Stimulated activated CD8-positive, alpha-beta memory T cell treated with anti-CD3 and anti-CD28 coated beads, Interleukin-15, amount 100 ng/mL, for 24 hours (primary cell): ENCODE results near the gene TMEM19.

Experiments
- DNase-seq: peaks from one replicate; pipeline ENCODE4 v3.0.0-alpha.2; 2020; ENCODE audit warnings: low read depth

TMEM19 gene

DNA sequence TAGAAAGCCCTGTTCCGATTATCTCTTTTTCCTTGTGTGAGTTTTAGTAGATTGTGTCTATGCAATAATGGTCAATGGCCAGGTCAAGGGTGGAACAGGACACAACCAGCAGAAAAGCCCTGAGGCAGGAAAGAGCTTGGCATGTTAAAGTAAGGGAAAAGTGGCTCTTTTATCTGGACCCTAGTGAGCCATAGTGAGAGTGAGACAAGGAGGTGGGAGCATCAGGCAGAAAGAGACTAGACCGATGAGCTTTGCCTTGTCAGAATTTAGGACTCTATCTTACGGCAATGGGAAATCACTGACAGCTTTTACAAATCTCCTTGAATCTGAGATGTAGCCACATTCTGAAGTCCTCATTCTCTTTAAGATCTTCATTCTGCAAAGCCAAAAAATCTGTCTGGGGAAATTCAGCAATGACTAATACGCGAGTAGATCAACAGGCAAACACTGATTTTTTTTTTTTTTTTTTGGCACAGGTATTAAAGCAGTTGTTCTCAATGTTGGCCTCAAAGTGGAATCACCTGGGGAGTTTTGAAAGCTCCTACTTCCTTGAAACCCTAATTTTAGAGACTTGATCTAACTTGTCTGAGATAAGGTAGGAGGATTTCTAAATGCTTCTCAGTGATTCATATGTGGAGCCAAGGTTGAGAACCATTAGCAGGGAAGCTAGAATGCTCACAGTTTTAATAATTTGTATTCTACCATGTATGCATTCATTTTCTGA, 33.9 kb downstream of the TMEM19 start:
- no peak for DNase-seq

DNA sequence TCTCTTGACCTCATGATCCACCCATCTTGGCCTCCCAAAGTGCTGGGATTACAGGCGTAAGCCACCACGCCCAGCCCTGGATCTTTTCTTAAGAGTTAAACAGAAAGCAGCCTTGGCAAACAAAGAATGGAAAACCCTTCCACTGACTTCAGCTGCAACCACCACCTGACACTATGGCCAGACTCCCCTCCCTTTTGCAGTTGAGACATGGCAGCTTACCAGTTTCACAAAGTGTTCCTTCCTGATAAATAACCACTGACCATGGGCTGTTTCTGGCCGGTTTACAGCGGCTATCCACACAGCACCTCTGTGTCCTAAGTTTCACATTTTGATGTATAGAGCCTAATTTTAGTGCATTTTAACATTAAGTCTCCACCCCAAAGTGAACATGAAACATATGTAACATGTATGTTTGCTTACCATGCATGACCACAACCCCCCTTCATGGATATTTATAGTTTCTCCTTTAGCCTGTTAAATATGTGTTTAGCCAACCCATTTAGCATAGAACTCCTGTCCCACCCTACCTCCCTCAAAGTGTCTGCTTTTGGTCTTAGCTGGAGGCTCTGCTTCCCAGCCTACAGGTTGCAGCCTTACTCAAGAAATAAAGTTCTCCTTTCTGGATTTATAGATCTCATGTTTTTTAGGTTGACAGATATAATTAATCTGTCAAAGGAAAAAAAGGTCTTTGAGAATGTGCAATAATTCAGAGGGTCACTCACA, 36.1 kb downstream of the TMEM19 start:
- DNase-seq: no peak

DNA sequence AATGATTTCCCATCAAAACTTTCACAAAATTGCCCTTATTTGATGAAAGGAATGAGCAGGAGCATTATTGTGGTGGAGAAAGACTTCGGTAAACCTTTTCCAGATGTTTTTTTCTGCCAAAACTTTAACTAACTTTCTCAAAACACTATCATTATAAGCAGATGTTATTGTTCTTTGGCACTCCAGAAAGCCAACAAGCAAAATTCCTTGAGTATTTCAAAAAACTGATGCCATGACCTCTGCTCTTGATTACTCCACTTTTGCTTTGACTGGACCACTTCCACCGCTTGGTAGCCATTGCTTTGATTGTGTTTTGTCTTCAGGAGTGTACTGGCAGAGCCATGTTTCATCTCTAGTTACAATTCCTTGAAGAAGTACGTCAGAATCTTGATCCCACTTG, 39.1 kb downstream of the TMEM19 start:
- no peak for DNase-seq

- no peak for DNase-seq
Observed at GRCh38 chr12:71726548-71726947, 40.7 kb downstream of the TMEM19 start.

GRCh38 chr12:71727958-71728357, 42.1 kb downstream of the TMEM19 start:
- no peak for DNase-seq

DNA sequence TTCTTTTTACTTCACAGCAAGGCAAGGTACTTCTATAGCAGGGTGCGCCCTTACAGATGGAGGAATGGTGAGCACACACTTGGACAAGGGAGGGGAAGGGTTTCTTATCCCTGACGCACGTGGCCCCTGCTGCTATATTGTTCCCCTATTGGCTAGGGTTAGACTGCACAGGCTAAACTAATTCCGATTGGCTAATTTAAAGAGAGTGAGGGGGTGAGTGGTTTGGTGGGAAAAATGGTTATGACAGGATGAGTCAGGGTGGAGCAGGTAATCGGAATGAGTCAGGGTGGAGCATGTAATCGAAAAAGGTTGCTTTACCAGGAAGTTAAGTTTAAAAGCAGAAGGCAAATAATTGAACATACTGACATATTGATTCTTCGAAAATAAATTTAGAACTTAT, 45.1 kb downstream of the TMEM19 start:
- no peak for DNase-seq

GRCh38 chr12:71731439-71732356, 45.8 kb downstream of the TMEM19 start:
- DNase-seq: no peak

DNA sequence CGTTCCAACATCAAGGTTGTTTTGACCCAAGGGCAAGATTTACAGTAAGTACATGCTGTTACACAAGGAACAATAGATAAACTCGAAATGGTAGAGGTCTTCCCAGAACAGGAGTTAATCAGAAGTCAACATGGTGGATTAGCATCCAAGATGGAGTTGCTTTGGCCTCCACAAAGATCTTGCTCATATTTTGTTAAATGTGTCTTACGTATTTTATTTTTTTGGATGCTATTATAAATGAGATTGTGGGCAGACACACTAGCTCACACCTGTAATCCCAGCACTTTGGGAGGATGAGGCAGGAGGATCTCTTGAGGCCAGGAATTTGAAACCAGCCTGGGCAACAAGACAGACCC, 46.5 kb downstream of the TMEM19 start:
- DNase-seq: no peak

DNA sequence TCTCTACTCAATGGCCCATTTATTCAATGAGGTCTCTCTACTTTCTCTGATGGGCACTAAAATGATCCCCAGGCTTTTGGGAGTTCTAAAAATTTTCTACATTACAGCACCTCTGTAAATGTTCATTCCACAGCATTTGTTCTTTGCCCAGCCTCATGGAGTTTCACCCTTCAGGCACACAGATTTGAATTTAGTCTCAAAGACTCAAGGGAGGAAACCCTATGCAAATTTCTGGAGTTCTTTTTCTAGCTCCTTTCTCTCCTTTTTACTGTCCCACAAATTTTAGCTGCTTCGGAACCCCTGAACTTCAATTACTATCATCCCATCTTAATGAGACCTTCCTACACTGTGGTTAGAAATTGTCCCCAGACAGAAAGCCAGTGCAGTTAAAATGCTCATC, 51.3 kb downstream of the TMEM19 start:
- DNase-seq: no peak

DNA sequence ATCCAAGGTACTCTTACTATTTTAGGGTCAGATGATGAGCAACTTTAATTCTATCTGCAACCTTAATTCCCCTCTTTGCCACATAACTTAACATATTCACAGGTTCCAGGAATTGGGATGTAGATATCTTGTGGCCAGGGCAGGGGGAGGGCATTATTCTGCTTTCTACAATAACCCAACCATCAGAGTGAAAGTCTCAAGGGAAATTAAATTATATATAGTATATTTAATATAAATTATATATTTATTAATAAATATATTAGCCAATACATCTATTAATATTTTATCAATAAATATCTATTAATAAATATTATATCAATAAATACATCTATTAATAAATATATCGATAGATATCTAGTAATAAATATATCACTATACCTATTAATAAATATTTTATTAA, 57.1 kb downstream of the TMEM19 start:
- DNase-seq: no peak

GRCh38 chr12:71744522-71745300, 58.8 kb downstream of the TMEM19 start:
- no peak for DNase-seq

GRCh38 chr12:71746974-71747611, 61.2 kb downstream of the TMEM19 start:
- DNase-seq: no peak

DNA sequence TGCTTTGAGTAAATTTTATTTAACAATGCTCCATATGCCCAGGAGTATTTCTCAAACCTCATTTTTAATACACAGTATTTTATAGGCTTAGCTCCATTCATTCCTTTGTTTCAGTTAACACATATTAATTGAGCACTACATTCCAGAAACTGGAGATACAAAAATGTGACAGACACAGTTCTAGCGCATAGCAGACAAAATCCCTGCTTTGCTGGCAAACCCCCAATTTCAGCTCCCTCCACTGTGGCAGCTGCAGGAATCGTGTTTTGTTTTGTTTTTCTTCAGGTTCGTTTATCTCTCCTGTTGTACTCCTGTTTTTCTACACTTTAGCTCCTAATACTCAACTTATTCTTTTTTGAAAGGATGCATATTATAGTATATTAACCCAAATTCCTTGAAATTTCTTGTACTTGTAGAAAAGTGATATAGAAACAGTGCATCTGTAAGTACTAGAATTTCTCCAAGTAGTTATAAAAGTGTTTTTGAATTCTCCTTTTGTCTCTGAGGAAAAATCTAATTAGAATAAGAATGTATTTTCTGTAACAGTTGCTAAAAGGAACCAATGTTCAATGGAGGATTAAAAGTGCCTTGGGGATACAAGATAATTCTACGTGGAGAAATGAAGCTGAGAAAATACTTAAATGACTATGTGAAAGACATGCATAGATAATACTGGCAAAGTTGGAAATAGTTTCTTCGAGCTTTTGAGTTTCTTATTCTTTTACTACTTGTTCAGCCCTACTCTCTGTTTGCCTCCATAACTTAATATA, 62.4 kb downstream of the TMEM19 start:
- no peak for DNase-seq

GRCh38 chr12:71749666-71750065, 63.8 kb downstream of the TMEM19 start:
- DNase-seq: no peak

DNA sequence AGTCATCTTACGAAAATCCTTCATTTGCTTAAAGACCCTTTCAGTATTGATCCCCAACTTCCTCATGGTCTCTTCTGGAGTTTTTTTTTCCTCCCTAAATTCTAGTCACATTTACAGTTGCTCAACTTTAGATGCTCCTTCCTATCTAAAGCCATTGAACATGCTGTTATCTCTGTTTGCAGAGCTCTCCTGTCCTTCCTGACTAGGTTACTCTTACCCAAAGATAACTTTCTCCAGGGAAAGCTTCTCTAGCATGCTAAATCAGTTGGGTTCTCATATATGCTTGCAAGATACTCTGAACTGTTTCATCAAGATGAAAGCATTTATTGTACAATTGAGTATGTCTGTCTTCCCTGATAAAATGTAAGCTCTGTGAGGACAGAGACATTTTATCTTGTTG, 67.0 kb downstream of the TMEM19 start:
- DNase-seq: no peak
